ENCODE data around the gene STXBP2. TPM values are rescaled to one million over a fixed set of nuclear protein-coding genes. Genes with fewer than 3 reads are reported as not detected.
A peak's percentile ranks its signal among the peaks of the same experiment; 100 is the strongest.

The STXBP2 gene
- total RNA-seq, 1 experiment from 2014 or later, result 133 TPM

DNA sequence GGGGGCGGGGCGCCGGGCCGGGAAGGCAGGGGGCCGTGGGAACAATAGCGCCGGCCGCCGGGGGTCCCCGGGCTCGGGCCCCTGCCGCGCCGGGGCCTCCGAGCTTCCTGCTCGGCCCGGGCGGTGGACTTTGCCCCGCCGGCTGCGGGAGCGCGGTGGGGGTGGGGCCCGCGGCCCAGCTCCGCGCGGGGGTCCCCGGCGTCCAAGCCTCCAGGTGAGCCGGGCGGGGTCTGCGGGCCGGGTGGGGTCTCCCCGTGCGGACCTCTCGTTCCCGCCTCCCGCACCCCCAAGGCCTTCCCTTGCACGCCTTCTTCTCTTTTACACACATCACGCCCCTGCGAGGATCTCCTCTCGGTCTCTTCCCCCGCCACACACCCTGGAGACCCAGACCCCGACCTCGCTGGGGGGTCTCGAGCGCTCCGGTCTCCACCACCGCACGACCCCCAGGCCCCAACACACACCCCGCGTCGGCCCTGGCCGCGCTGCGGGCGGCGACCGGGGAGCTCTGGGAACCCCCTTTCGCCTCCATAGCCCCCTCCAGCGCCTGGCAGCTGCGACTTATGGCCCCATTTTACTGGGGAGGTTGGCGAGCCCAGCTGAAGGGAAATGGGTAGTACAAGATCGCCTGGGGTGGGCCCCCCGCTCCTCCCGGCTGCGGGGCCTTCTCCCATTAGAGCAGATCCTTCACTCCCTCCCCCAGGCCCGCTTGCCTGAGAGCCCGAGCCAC, 40.5 kb upstream of the STXBP2 start:
- H3K4me3 ChIP-seq (ENCODE audit: low read length), result peak overlapping the region; percentile 78
- H3K9me2 ChIP-seq (replicated peaks; ENCODE audit: low read length), result no peaks in the 10 kb centered on the region
- ATAC-seq, result 0 out of 2 replicates have a peak, but pooled peaks have one; percentile 4
- no peaks in the 10 kb centered on the region for H3K9me3 ChIP-seq (ENCODE audit: low read length)
- H3F3A ChIP-seq (ENCODE audit: low read length, unreplicated experiment), result no peaks in the 10 kb centered on the region
- peak overlapping the region; percentile 38 for H2AFZ ChIP-seq (ENCODE audit: low read length)
- H3K4me1 ChIP-seq (ENCODE audit: insufficient read depth, low read length), result peaks cover 16% of the 10 kb centered on the region
- ChIA-PET CTCF (interaction anchor here (0.5 to 2.5 kb wide), 3 partner anchors 28 to 324 kb away, joined by 3 to 48 read pairs (median 4); partner anchors contain the start of gene SNAPC2), POLR2A (ENCODE audit: unreplicated experiment) (interaction anchor here (0.5 to 0.6 kb wide), 2 partner anchors 615 to 1928 kb away, joined by 3 to 4 read pairs; no protein-coding TSS in a partner anchor)
- H4K20me1 ChIP-seq (ENCODE audit: low read length), result peaks cover 14% of the 10 kb centered on the region; the same call in 1 of the 2 replicates
- H3K9ac ChIP-seq (ENCODE audit: low read length), result peak overlapping the region; percentile 49
- H3K36me3 ChIP-seq (ENCODE audit: low read depth, low read length), result no peaks in the 10 kb centered on the region
- no TSS peak for BruUV-seq (replicated peaks)
- DNase-seq, result peak; percentile 13
- H3K27ac ChIP-seq (ENCODE audit: low read length), result no peak overlapping the region
- intact Hi-C loops (cut with micrococcal nuclease), result no loop called here
- peak overlapping the region; percentile 91 for H3K4me2 ChIP-seq (ENCODE audit: low read length)
- TF ChIP-seq EZH2 (IDR thresholded peaks at IDR 0.05; ENCODE audit: low read length, unreplicated experiment) (no peak), EZH2phosphoT487 (IDR thresholded peaks at IDR 0.05; ENCODE audit: borderline replicate concordance, low read length) (no peak)
- TF ChIP-seq, protein P1, sequence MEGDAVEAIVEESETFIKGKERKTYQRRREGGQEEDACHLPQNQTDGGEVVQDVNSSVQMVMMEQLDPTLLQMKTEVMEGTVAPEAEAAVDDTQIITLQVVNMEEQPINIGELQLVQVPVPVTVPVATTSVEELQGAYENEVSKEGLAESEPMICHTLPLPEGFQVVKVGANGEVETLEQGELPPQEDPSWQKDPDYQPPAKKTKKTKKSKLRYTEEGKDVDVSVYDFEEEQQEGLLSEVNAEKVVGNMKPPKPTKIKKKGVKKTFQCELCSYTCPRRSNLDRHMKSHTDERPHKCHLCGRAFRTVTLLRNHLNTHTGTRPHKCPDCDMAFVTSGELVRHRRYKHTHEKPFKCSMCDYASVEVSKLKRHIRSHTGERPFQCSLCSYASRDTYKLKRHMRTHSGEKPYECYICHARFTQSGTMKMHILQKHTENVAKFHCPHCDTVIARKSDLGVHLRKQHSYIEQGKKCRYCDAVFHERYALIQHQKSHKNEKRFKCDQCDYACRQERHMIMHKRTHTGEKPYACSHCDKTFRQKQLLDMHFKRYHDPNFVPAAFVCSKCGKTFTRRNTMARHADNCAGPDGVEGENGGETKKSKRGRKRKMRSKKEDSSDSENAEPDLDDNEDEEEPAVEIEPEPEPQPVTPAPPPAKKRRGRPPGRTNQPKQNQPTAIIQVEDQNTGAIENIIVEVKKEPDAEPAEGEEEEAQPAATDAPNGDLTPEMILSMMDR (conservative IDR thresholded peaks at IDR 0.05; ENCODE audit: low read depth, low read length), result no peak
- no peaks in the 10 kb centered on the region for H3K27me3 ChIP-seq (ENCODE audit: low read length)
- H3K79me2 ChIP-seq (ENCODE audit: low read length), result peaks cover 21% of the 10 kb centered on the region

DNA sequence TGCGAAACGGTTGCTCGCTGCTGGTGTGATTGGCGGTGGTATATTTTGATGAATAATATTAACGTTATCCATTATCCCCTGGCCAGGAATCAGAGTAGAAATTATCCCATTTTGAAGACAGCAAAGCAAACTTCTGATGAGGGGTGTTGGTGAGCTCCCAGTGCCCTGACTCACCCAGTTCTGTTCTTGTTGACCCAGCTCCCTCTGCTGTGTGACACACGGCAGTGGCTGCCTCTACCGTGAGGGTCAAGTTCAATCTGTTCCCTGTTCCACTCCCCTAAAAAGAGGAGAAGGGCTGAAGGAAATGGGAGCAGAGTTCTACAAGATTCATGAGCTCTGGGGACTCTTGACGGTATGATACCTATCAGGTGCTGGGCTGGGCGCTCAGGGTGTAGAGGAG, 39.2 kb upstream of the STXBP2 start:
- peaks cover 16% of the 10 kb centered on the region for H3K4me1 ChIP-seq (ENCODE audit: insufficient read depth, low read length)
- H3K9me3 ChIP-seq (ENCODE audit: low read length), result no peaks in the 10 kb centered on the region
- no peak overlapping the region for H2AFZ ChIP-seq (ENCODE audit: low read length)
- H3K4me2 ChIP-seq (ENCODE audit: low read length), result peak overlapping the region; percentile 91
- H3K9me2 ChIP-seq (replicated peaks; ENCODE audit: low read length), result no peaks in the 10 kb centered on the region
- POLR2A ChIA-PET (ENCODE audit: unreplicated experiment), result interaction anchor here (0.7 kb wide), 1 partner anchor 309 kb away, joined by 6 read pairs; no protein-coding TSS in a partner anchor
- DNase-seq, result peak; percentile 58
- H3F3A ChIP-seq (ENCODE audit: low read length, unreplicated experiment), result no peaks in the 10 kb centered on the region
- intact Hi-C loops (cut with micrococcal nuclease), result no loop called here
- peaks cover 27% of the 10 kb centered on the region for H3K79me2 ChIP-seq (ENCODE audit: low read length)
- H3K27me3 ChIP-seq (ENCODE audit: low read length), result no peaks in the 10 kb centered on the region
- CTCF ChIA-PET, result interaction anchor here (1.4 to 2.5 kb wide), 2 partner anchors 29 to 32 kb away, joined by 3 to 48 read pairs; partner anchors contain the start of genes PET100 and XAB2
- BruUV-seq (replicated peaks), result TSS peak; percentile 55
- TF ChIP-seq, protein P1 (conservative IDR thresholded peaks at IDR 0.05; ENCODE audit: low read depth, low read length), result peak; percentile 49
- TF ChIP-seq EZH2 (IDR thresholded peaks at IDR 0.05; ENCODE audit: low read length, unreplicated experiment), result no peak
- no peak for TF ChIP-seq EZH2phosphoT487 (IDR thresholded peaks at IDR 0.05; ENCODE audit: borderline replicate concordance, low read length)
- peaks cover 16% of the 10 kb centered on the region; the same call in 1 of the 2 replicates for H4K20me1 ChIP-seq (ENCODE audit: low read length)
- H3K27ac ChIP-seq (ENCODE audit: low read length), result no peak overlapping the region
- peak overlapping the region; percentile 78; the same call in 1 of the 2 replicates for H3K4me3 ChIP-seq (ENCODE audit: low read length)
- ATAC-seq, result peak; percentile 45
- H3K36me3 ChIP-seq (ENCODE audit: low read depth, low read length), result no peaks in the 10 kb centered on the region
- no peak overlapping the region for H3K9ac ChIP-seq (ENCODE audit: low read length)

Data from PC-3 (cell line).